Hematopoietic multipotent progenitor cell treated with erythropoietin and hydrocortisone succinate and interleukin-3 and kit ligand, for 15 days (in vitro differentiated cells): ENCODE data around the gene HAND1.

Experiments used
- DNase-seq: peaks from one replicate; pipeline ENCODE4 v3.0.0-alpha.2; 2015; ENCODE audit warnings: low spot score

The HAND1 gene

GRCh38 chr5:154505567-154505966, 27.5 kb upstream of the HAND1 start:
- DNase-seq = no peak

GRCh38 chr5:154503698-154504039, 25.6 kb upstream of the HAND1 start:
- no peak for DNase-seq

- DNase-seq = no peak
These were observed 24.2 kb upstream of the HAND1 start for GRCh38 chr5:154502180-154502579.

DNA sequence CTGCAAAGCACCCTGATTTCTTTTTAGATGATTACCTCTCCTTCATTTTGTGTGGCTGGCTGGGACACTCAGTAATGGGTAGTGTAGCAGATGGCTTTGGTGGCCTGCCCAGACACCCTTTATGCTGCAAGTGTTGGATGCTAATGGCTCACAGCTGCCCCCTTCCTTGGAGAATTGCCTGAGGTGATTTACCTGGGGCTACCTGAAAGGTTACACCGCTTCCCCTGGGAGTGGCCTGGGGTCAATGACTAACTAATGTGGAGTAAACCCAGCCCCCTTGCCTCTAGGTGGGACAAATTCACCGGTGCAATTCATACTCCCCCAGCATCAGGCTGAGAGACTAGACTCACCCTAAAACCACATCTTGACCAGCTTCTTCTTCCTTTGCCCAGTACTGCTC, 23.5 kb upstream of the HAND1 start:
- no peak for DNase-seq

DNA sequence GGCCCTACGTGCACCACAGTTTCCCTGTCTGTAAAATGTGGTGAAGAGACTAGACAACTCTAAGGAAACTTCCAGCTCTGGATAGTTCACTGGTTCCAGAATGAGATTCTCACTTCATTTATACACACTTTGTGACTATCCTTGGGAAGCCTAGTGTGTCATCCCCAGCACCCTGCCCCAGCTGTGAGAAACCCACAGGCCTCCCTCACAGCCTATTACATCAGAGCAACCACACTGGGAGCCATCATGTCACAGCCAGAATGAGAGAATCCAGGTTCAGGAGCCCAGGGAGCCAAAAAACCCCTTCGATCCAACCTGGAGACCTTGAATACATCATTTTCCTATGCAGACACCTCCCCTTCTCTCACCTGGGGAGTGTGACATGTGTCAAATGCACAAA, 21.0 kb upstream of the HAND1 start:
- DNase-seq = no peak

DNA sequence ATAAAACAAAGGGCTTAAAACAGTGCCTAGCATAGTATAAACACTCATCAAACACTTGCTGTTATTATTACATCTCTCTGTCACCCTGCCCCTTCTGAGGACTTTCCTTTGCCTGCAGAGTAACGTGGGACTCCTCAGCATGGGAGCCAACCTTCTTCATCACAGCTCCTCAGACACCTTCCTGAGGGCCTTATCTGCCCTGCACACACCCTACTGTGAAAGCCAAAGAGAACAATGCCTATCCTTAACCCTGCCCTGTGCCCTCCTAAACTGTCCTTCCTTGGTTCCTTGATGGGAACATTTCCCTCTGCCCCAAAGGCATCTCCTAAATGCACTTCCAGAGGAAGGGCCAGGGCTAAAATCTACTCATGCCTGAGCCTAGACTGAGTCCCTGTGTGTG, 20.6 kb upstream of the HAND1 start:
- DNase-seq = no peak

- no peak for DNase-seq
These were observed 16.0 kb upstream of the HAND1 start for GRCh38 chr5:154494036-154494435.

DNA sequence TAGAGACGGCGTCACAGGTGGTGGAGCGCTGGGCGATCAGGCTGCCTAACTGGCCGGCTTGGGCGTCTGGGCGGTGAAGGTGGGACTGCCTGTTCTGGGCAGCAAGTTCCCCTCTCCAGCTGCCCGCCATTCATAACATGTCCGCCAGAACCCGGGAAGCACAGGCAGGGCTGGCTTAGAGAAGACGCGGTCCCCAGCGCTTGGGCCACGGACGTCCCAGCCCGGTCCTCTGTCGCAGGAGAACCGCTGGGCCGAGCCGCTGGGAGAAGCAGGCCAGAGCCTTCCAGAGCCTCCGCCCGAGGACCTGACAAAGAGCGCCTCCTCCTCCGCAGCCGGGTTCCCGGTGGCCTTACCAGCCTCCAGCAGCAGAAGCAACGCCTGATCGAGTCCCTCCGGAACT, 15.2 kb upstream of the HAND1 start:
- DNase-seq = no peak

GRCh38 chr5:154491941-154492340, 13.9 kb upstream of the HAND1 start:
- DNase-seq = no peak

GRCh38 chr5:154487541-154487940, 9.5 kb upstream of the HAND1 start:
- no peak for DNase-seq

GRCh38 chr5:154486427-154486866, 8.4 kb upstream of the HAND1 start:
- no peak for DNase-seq

DNA sequence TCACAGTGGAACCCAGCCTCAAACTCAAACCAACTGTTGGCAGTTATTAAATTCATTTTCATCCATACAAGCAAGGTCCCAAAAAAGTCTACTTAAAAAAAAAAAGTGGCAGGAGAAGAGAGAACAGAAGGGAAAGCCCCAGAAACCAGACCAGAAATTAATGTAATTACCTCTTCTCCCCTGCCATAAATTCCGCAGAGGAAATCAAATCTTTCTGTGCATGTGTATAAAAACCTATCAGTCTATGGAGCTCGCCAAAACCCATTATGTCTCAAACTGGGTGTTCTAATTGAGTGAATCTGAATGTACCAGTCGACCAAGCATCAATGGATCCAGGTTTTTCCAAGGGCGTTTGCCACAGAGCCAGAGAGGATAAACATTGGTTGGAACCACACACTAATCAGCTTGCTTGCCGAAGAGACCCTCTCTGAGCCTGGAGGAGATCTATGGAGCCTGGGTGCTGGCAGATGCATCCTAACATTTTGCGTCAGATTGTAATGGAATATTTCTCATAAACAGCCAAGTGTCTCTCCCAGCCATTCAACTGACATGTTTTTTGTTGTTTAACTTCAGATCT, 7.9 kb upstream of the HAND1 start:
- no peak for DNase-seq

DNA sequence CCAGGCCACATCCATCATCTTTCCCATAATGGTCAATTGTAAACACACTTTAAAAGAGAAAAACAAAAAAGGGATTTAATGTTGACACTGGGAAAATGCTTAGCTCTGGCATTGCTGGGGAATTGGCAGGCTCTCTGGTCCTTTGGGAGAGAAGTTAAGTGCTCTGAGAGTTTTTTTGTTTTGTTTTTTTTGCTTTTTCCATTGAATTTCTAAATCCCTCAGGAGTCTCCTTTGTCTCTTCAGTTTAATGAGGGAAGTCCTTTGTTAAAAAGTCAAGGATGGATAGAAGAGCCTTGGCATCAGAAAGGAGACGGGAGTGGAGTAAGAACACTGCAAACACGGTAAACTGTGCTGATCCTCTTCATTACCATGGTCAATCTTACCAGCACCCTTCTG, 7.1 kb upstream of the HAND1 start:
- DNase-seq = no peak

- DNase-seq = no peak
These were observed 6.5 kb upstream of the HAND1 start for GRCh38 chr5:154484393-154485095.

DNA sequence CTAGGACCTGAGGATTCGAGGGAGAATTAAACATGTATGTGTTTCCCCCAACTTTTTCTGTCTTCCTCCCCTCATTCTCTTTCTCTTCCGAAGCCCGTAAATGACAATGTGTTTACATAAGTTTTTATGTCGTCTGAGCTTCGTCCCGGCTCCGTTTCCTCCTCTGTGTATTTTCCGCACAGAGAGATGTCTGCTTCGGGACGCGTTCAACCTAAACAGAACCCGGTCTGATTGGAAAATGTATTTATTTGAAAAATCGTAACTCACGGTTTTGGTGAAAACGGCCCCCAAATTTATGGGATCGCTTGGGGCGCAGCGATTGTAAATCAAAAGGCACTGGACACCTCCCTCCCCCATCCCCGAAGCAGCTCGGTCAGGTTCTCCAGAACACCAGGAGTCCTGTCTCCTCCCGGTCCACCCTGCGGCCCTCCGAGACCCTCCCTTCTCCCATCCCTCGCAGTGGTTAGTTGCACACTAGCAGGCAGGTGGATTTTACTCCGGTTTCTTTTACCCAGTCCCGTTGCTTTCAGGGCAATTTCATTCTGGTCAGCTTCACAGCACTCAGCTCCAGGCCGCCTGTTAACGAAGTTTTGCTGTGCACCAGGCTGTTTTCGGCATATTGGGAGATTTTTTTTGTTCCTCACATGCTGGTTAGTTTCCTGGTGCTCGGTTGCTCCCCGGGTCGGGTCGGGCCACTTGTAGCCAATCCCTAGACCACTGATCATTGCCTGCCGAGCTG, 5.8 kb upstream of the HAND1 start:
- DNase-seq = no peak

DNA sequence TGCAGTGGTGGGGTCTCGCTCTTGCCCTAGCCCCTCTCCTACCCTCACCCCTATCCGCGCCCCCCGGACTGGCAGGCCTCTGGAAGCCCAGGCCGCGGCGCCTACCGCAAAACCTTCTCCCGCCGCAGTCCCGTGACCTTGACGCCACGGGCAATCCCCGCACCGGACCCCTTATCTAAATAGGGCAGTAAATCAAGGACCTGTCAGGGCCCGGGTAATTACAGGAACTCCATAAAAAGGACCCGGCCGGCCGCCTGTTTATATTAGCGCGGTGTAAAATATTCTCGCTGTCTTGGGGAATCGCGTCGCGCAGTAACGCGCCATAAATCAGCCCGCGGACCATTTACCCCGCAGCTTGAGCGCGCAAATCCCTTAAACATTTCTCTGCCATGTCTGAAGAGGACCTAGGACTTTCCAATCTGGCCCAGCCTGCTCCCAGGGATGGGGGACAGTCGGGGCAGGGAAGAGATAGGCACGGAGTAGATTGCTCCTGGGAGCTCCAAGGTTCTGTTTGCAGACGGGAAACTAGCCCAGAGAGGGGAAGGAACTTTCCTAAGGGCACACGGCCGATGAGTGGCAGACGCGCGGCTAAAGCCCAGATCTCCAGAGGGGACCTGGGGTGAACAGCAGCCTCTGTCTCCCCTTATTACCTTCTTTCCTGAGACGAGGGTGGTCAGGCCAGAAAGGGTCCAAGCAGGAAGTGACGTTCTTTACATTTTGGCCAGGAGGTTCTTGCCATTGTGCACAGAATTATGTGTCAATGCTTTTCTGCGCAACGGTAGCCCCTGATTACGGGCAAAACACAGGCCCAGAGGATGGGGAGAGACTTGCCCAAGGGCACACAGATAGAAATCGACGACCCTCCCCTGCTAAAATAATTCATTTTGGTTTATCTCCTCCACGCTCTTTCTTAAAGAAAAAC, 4.8 kb upstream of the HAND1 start:
- no peak for DNase-seq

GRCh38 chr5:154481584-154482381, 3.8 kb upstream of the HAND1 start:
- DNase-seq = no peak

DNA sequence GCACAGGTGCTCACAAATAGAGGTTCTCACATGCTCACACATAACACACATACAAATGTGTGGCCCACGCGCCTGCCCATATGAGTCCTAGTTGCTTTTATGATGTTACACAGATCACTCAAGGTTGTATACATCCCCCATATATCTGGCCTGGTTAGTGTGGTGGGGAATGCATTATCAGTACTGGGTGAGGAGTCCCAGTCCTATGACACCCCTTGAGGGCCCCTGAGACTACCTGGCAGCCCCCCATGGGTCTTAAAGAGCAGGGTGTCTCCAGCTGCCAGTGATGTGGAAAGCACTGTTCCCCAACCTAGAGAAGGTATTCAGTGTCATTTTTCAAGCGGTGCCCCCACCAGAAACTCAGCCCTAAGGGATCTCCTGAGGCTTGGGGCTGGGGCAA, 2.8 kb upstream of the HAND1 start:
- DNase-seq = no peak

DNA sequence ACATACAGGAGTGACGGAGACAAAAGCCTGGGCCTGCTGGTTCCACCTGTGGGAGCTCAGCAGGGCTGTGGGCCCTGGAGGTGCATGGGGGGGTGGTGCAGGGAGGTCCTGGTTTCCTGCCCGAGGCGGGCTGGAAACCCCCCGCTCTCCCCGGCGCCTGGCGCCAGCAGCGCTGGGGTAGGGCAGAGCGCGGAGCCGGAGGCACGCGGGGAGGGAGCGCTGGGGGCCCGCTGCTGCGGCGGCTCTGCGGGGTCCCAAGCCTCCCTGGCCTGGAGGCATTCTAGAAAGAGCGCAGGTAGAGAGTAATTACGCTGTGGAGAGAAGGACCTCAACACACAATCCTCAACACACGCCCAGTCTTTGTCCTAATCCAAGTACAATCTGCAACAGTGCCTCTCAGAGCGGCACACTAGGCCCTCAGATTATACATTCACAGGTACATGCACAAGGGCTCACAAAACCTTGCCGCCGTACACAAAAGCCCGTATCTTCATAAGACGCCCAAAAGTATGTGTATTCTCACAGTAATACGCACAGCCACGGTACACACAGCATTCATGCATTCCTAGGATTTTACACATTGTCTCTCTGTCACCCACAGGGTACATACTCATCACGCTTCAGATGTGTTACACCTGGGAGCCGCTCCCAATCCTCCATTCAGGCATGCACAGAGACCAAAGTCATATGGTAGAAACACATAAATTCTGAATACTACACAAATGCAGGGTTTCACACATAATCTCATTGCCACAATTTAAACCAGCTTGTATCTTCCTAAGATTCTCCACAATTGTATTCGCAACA, 2.1 kb upstream of the HAND1 start:
- DNase-seq = no peak

DNA sequence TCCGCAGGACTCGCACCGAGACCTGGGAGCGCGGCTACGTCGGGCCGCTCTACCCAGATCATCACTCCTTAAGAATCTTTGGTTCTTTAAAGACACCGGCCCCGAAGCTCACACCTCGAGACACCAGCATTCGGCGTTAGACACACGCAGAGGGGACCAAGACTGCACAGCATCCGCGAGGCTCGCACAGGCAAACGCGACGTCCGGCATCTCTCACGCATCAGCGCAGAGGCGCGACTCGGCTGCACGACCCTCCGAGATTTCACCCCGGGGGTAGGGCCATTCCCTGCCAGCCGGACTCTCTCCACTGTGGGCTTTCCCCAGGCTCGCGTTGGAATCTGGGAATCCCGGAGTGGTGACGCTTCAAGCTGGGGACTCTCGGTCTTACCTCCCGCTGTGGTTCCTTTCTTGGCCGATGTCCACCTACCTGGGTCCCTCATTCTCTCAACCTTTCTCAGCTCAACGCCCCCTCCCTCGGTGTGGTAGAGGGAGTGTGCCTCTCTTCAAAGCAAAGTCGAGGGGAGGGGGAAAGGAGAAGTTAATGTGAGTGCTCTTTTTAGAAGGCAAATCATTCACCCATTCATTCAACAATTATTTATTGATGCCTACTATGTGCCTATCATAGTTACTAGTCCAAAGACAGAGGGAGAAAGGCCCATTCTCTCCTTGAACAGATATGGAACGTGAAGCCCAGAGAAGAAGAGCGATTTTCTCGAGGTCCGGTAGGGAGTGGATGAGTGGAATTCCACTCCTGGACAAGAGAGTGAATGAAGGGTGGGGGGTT, 1.3 kb upstream of the HAND1 start:
- no peak for DNase-seq
